GM12874 (cell line): ENCODE data around the gene CCDC7.

Experiments used
- TF ChIP-seq, protein P1 (sequence below): IDR thresholded peaks from 2 replicates; pipeline ENCODE4 v1.5.1; 2011; ENCODE audit warnings: low read depth, mild to moderate bottlenecking, control low read depth, low read length, moderate library complexity; ENCODE audit not compliant: insufficient read depth

Gene CCDC7

DNA sequence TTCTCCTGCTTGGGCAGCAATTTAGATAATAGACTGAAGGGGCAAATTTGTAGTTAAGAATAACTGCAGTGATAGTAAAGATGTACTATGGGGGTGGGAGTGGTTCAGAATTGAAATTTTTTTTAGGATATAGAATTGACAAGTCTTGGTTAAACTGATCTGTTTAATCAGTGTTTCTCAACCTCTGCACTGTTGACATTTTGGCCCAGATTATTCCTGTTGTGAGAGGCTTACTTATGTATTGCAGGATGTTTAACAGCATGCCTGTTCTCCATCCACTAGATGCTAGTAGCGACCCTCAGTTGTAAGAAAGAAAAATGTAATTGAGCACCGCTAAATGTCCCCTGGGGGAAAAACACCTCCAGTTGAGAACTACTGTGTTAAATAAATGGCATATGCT is 176.5 kb downstream of the CCDC7 start:
- TF ChIP-seq, protein P1, sequence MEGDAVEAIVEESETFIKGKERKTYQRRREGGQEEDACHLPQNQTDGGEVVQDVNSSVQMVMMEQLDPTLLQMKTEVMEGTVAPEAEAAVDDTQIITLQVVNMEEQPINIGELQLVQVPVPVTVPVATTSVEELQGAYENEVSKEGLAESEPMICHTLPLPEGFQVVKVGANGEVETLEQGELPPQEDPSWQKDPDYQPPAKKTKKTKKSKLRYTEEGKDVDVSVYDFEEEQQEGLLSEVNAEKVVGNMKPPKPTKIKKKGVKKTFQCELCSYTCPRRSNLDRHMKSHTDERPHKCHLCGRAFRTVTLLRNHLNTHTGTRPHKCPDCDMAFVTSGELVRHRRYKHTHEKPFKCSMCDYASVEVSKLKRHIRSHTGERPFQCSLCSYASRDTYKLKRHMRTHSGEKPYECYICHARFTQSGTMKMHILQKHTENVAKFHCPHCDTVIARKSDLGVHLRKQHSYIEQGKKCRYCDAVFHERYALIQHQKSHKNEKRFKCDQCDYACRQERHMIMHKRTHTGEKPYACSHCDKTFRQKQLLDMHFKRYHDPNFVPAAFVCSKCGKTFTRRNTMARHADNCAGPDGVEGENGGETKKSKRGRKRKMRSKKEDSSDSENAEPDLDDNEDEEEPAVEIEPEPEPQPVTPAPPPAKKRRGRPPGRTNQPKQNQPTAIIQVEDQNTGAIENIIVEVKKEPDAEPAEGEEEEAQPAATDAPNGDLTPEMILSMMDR = no peak

DNA sequence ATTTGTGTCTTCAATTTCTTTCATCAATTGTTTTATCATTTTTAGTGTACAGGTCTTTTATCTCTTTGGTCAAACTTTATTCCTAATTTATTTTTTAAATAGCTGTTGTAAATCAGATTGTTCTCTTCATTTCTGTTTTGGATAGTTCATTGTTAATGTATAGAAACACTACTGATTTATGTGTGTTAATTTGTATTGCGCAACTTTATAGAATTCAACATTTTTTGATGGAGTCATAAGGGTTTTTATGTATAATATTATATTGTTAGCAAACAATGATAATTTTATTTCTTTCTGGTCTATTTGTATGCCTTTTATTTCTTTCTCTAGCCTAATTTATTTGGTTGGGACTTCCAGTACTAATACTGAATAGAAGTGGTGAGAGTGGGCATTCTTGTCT is 181.2 kb downstream of the CCDC7 start:
- TF ChIP-seq, protein P1 = no peak

DNA sequence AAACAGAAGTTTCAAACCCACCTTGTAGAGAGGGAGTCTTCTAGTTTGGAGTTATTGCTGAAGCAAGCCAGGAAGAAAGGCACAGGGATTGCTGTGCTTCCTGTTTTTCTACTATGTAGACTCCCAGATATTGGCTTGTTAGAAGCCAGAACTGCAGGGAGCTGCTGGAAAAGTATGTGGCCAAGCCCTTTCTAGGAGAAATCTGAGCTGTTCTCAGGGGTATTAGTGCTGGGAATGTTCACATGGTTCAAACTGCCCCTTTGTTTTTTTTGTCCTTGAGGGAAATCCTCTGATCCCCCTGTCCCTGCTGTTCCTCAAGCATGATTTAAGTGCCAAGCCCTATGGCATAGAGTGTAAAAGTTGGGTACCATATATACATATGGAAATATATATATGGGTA is 184.0 kb downstream of the CCDC7 start:
- TF ChIP-seq, protein P1 = no peak

DNA sequence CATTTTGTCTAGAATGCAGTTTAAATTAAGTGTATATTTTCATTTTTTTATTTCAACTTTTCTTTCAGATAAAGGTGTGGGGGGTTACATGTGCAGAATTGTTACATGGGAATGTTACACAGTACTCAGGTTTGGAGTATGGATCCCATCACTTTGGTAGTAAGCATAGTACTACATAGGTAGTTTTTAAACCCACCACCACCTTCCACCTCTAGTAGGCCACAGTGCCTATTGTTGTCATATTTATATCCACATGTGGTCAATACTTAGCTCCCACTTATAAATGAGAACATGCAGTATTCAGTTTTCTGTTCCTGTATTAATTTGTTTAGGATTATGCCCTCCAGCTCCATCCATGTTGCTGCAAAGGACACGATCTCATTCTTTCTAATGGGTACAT is 200.6 kb downstream of the CCDC7 start:
- TF ChIP-seq, protein P1 = no peak

DNA sequence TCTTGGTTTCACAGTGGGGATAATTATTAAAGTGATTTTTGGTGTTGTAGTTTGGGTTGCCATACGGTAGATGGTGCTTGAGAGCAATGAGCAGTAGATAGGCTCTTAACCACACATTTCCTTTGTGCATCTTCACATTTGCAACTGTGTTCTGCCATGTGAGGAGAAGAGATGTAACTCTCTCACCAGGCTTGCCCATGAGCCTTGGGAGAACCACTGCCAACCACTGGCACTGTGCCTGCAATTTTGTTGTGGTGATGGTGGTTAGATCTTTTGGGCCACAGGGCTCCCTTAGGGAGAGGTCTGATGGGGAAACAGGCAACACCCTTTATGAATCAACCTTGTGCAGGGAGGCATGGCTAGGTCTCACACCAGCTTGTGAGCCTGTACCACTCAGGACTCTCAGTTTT is 204.3 kb downstream of the CCDC7 start:
- TF ChIP-seq, protein P1 = no peak

DNA sequence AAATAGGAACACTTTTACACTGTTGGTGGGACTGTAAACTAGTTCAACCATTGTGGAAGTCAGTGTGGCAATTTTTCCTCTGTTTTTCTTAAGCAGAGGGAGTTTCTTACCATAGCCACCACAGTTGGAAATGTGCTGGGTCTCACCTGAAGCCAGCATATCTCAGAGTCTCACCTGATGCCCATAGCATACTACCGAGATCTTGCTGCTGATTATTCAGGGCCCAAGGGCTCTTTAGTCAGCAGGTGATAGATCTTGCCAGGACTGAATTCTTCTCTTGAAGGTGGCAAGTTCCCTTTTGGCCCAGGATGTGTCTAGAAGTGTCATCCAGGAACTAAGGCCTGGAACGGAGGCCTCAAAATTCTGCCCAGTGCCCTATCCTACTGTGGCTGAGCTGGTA is 215.4 kb downstream of the CCDC7 start:
- TF ChIP-seq, protein P1 = no peak

DNA sequence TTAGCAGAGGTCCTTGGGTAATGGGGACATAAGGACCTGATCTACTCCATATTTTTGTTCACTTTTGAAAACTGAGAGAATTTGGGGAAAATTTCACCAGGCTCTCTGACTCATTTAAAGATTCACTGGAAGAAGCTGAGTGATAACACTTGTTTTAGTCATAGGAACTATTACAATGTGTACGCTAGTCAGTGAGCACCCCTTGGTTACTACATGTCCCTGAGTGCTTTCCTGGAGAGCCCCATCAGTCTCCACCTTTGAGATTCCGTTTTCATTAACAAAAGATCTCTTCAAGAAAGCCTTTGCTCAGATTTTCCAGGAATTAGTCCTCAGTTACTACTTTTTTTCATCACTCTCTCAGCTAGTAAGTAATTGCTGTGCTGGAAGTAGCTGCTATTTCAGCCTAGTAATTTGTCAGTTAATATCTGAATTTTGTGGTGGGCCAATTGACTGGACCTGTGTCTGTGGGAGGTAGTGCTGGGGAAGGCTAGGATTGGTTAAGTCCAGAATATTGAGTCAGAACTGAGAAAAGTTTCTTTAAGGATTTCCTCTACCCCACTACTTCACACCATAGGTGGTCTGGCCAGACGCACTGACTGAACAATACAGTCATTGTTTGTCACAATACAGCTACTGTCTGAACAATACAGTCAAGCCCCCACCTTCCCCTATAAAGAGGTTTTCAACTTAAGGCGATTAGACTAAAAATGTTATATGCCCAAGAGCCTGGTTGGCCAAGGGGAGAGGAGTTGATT is 235.0 kb downstream of the CCDC7 start:
- TF ChIP-seq, protein P1 = no peak
